ENCODE measurements around the gene ARHGAP10.

DNA sequence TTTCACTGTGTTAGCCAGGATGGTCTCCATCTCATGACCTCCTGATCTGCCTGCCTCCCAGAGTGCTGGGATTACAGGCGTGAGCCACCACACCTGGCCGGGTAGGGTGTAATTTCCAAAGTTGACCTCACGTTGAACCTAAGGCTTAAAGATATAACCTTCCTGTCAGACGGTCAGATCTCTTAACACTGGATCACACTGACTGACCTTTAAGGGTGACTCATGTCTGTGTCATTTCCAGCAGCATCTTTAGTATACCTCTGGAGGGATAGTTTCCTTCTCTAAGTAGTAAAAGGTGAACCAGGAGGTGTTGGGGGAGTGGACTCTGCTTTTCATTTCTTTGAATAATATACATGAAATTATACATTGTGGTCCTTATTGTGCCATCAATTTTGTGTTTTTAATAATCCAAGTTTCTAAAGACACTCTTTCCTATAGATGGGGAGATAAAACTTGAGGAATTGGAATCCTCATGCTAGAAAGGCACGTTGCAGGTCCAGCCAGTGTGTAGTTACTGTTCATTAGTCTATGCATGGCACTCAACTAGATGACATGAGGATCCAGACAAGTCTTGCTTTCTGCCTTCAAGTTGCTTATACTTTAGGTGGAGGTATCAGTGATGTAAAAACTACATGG lies 45.7 kb downstream of the ARHGAP10 start:
- no peak for TF ChIP-seq POLR2AphosphoS5 (IDR thresholded peaks at IDR 0.05; ENCODE audit: borderline replicate concordance, low read depth, low read length)
- no peak for TF ChIP-seq EZH2 (IDR thresholded peaks at IDR 0.05)
- TF ChIP-seq FOXP2 (optimal IDR thresholded peaks at IDR 0.05; ENCODE audit: control extremely low read depth, extremely low read length, insufficient read depth) = no peak
